GM23338 (cell line): ENCODE measurements around the gene SLC22A16.

ENCODE experiments used
- CREB1 ChIP-seq: fragments of 250-450 bp; sonication (Bioruptor Pico); IDR thresholded peaks from 2 replicates; pipeline ENCODE4 v1.5.0; 2020; ENCODE audit warnings: low read depth, mild to moderate bottlenecking, moderate library complexity
- EZH2 ChIP-seq: fragments of 200-600 bp; sonication (generic); IDR thresholded peaks from one replicate; pipeline ENCODE4 v1.8.0; 2017; ENCODE audit warnings: antibody characterized with exemption, mild to moderate bottlenecking, low read depth; ENCODE audit not compliant: unreplicated experiment
- EZH2phosphoT487 ChIP-seq: fragments of 200-600 bp; sonication (generic); IDR thresholded peaks from one replicate; pipeline ENCODE4 v1.8.1; 2018; ENCODE audit warnings: antibody characterized with exemption; ENCODE audit not compliant: unreplicated experiment
- JUNB ChIP-seq: IDR thresholded peaks from one replicate; pipeline ENCODE4 v1.6.1; 2016; ENCODE audit warnings: antibody characterized with exemption; ENCODE audit not compliant: unreplicated experiment
- NANOG ChIP-seq: IDR thresholded peaks from 2 replicates; pipeline ENCODE4 v1.6.1; 2016; ENCODE audit warnings: antibody characterized with exemption, borderline replicate concordance
- POLR2AphosphoS5 ChIP-seq: IDR thresholded peaks from 2 replicates; pipeline ENCODE4 v1.6.1; 2016; ENCODE audit warnings: antibody characterized with exemption, low read depth
- TF ChIP-seq, protein P1 (sequence below), 2 experiments: fragments of 200-600 bp in 1 of 2; sonication (generic) in 1 of 2; conservative IDR thresholded peaks; 2 replicates each; pipeline versions ENCODE4 v1.5.1 to v1.6.1; 2016 to 2017; ENCODE audit warnings: antibody characterized with exemption in 2 of 2, low read depth in 2 of 2, mild to moderate bottlenecking in 2 of 2, moderate library complexity in 1 of 2
- TF ChIP-seq, protein P2 (sequence below): IDR thresholded peaks from one replicate; pipeline ENCODE4 v1.6.1; 2018; ENCODE audit warnings: antibody characterized with exemption; ENCODE audit not compliant: unreplicated experiment

DNA sequence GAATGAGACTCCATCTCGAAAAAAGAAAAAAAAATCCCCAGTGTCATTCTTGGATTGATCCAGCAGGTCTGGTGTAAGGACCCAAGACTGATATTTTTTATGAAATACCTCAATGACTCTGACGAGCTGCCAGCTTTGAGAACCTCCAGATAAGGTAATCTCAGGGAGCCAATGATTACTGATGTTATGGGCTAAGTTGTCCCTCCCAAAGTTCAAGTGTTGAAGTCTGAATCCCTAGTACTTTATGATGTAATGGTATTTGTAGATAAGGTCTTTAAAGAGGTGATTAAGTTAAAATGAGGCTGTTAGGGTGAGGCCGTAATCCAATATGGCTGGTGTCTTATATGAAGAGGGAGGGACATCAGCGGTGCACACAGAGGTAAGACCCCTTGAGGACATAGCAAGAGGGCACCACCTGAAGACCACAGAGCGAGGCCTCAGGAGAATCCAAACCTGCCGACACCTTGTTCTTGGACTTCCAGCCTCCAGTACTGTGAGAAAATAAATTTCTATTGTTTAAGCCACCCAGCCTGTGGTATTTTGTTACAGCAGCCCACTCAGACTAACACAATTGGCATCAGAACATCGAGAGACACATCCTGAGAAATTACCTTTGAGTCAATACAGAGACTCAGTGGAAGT, 41.3 kb downstream of the SLC22A16 start:
- TF ChIP-seq, protein P1, sequence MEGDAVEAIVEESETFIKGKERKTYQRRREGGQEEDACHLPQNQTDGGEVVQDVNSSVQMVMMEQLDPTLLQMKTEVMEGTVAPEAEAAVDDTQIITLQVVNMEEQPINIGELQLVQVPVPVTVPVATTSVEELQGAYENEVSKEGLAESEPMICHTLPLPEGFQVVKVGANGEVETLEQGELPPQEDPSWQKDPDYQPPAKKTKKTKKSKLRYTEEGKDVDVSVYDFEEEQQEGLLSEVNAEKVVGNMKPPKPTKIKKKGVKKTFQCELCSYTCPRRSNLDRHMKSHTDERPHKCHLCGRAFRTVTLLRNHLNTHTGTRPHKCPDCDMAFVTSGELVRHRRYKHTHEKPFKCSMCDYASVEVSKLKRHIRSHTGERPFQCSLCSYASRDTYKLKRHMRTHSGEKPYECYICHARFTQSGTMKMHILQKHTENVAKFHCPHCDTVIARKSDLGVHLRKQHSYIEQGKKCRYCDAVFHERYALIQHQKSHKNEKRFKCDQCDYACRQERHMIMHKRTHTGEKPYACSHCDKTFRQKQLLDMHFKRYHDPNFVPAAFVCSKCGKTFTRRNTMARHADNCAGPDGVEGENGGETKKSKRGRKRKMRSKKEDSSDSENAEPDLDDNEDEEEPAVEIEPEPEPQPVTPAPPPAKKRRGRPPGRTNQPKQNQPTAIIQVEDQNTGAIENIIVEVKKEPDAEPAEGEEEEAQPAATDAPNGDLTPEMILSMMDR (conservative IDR thresholded peaks at IDR 0.05; ENCODE audit: low read depth in 2 of 2) = no peak
- no peak for TF ChIP-seq POLR2AphosphoS5
- TF ChIP-seq JUNB = no peak
- TF ChIP-seq, protein P2, sequence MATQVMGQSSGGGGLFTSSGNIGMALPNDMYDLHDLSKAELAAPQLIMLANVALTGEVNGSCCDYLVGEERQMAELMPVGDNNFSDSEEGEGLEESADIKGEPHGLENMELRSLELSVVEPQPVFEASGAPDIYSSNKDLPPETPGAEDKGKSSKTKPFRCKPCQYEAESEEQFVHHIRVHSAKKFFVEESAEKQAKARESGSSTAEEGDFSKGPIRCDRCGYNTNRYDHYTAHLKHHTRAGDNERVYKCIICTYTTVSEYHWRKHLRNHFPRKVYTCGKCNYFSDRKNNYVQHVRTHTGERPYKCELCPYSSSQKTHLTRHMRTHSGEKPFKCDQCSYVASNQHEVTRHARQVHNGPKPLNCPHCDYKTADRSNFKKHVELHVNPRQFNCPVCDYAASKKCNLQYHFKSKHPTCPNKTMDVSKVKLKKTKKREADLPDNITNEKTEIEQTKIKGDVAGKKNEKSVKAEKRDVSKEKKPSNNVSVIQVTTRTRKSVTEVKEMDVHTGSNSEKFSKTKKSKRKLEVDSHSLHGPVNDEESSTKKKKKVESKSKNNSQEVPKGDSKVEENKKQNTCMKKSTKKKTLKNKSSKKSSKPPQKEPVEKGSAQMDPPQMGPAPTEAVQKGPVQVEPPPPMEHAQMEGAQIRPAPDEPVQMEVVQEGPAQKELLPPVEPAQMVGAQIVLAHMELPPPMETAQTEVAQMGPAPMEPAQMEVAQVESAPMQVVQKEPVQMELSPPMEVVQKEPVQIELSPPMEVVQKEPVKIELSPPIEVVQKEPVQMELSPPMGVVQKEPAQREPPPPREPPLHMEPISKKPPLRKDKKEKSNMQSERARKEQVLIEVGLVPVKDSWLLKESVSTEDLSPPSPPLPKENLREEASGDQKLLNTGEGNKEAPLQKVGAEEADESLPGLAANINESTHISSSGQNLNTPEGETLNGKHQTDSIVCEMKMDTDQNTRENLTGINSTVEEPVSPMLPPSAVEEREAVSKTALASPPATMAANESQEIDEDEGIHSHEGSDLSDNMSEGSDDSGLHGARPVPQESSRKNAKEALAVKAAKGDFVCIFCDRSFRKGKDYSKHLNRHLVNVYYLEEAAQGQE = no peak
- TF ChIP-seq EZH2phosphoT487 = no peak
- TF ChIP-seq EZH2 = no peak
- TF ChIP-seq NANOG = no peak
- TF ChIP-seq CREB1 = no peak
